CD4-positive, alpha-beta memory T cell (primary cell): ENCODE measurements around the gene SLC25A25. TPM values are rescaled to one million over a fixed set of nuclear protein-coding genes. Genes with fewer than 3 reads are reported as not detected.

Experiments used
- CTCF ChIA-PET: fragments of 350-600 bp; sonication (Branson Sonifier 250); formaldehyde crosslinking; loops from one replicate; lab custom pipeline; 2021; ENCODE audit warnings: inconsistent platforms; ENCODE audit not compliant: partially characterized antibody; lab: Charles Lee
- POLR2A ChIA-PET: fragments of 350-600 bp; sonication (Branson Sonifier 250); formaldehyde crosslinking; loops from one replicate; lab custom pipeline; 2021; ENCODE audit not compliant: partially characterized antibody; lab: Charles Lee
- DNase-seq, 5 donors: peaks; one replicate each; pipeline versions ENCODE4 v3.0.0 to v3.0.0-alpha.2; 2020 to 2022; ENCODE audit warnings: mixed read lengths in 1 of 5
- H3K27ac ChIP-seq: one replicate; pipeline ENCODE4 v1.7.0; 2013; ENCODE audit warnings: low read depth, low read length
- H3K27me3 ChIP-seq: 2 replicates; pipeline ENCODE4 v1.7.0; 2013; ENCODE audit warnings: mild to moderate bottlenecking, low read length, moderate library complexity; ENCODE audit not compliant: insufficient read depth
- H3K36me3 ChIP-seq: 2 replicates; pipeline ENCODE4 v1.7.0; 2013; ENCODE audit warnings: mild to moderate bottlenecking, low read length, moderate library complexity; ENCODE audit not compliant: insufficient read depth
- H3K4me1 ChIP-seq: 2 replicates; pipeline ENCODE4 v1.7.0; 2013; ENCODE audit warnings: mild to moderate bottlenecking, low read length, moderate library complexity; ENCODE audit not compliant: insufficient read depth
- H3K4me3 ChIP-seq, 2 donors: one replicate each; pipeline ENCODE4 v1.7.0; 2013; ENCODE audit warnings: low read length in 2 of 2, mild to moderate bottlenecking in 1 of 2
- H3K9me3 ChIP-seq, 2 donors: one replicate each; pipeline ENCODE4 v1.7.0; 2013; ENCODE audit warnings: low read length in 2 of 2, control low read depth in 1 of 2; ENCODE audit not compliant: control insufficient read depth in 1 of 2
- H3K27ac Mint-ChIP-seq, 7 donors: one replicate each; pipeline ENCODE4 v1.8.0; 2020 to 2021; ENCODE audit warnings: mixed read lengths in 7 of 7, mild to moderate bottlenecking in 6 of 7, inconsistent platforms in 3 of 7, moderate library complexity in 3 of 7
- H3K27me3 Mint-ChIP-seq, 2 donors: one replicate each; pipeline ENCODE4 v1.8.0; 2020 to 2021; ENCODE audit warnings: mixed read lengths in 2 of 2
- H3K36me3 Mint-ChIP-seq, 2 donors: one replicate each; pipeline ENCODE4 v1.8.0; 2020 to 2021; ENCODE audit warnings: mixed read lengths in 2 of 2, inconsistent platforms in 1 of 2, mild to moderate bottlenecking in 1 of 2
- H3K4me1 Mint-ChIP-seq, 4 donors: one replicate each; pipeline ENCODE4 v1.8.0; 2020 to 2021; ENCODE audit warnings: mixed read lengths in 4 of 4, mild to moderate bottlenecking in 1 of 4
- H3K4me3 Mint-ChIP-seq, 8 donors: one replicate each; pipeline ENCODE4 v1.8.0; 2020 to 2021; ENCODE audit warnings: mixed read lengths in 8 of 8, mild to moderate bottlenecking in 7 of 8, moderate library complexity in 6 of 8, inconsistent platforms in 3 of 8
- H3K9me3 Mint-ChIP-seq, 8 donors: one replicate each; pipeline ENCODE4 v1.8.0; 2020 to 2021; ENCODE audit warnings: mixed read lengths in 8 of 8, mild to moderate bottlenecking in 5 of 8, inconsistent platforms in 3 of 8, moderate library complexity in 1 of 8
- intact Hi-C: fragments of 100-400 bp; cut with micrococcal nuclease; formaldehyde crosslinking; loops from one replicate; pipeline ENCODE4 v1.15.1; 2023
- polyA plus RNA-seq, 2 donors: library from polyadenylated mRNA; unstranded; fragments of 300-500 nt; fragmentation: Illumina TruSeq; gene quantifications; one replicate each; pipeline ENCODE4 v1.2.3, GENCODE V29; 2021
- total RNA-seq, 2 experiments: library from RNA; stranded (reverse); gene quantifications; one replicate each; pipeline ENCODE4 v1.2.3, GENCODE V29; 2021

The SLC25A25 gene
- total and polyA plus RNA-seq, 4 experiments from 2014 or later = 13.4 to 26.9 (median 19.8) TPM

DNA sequence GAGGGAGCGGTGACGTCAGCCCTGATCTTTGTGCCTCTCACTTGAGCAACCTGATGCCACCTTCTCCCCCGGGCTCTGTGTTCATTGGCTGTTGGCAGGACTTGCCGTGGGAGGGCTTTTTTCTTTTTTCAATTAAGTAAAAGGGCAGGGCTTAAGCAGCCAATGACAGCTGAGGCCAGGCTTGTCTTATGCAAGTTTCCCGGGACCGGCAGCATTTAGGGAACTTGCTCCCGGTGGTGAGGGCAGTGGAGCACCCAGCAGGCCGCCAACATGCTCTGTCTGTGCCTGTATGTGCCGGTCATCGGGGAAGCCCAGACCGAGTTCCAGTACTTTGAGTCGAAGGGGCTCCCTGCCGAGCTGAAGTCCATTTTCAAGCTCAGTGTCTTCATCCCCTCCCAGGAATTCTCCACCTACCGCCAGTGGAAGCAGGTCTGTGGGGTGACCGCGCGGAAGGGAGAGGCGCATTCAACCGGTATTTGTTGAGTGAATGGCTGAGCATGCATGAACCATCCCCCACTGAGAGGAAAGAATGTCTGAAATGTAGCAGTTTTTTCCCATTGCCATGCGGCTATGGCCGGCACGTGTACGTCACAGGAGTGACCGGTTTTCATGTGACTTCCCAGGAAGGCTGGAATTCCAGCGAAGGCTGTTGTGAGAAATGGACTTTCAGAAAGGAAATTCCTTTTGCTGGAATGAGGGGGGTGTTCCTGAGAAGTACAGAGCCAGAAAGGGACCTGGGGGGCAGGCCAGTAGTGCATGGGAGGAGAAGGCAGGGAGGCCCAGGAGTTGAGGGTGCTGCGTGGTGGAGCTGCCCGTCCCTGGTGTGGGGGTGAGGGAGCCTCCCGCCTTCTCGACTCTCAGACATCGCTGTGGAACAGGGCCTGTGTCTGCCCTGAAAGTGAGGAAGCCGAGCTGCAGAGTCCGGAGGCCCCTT is 30.5 kb downstream of the SLC25A25 start:
- Mint-ChIP-seq H3K4me3 (peak overlapping the region in 6 of 8 donors; percentile 17 to 49 (median 28)), H3K9me3 (peaks cover 0 to 4% (median 0%) of the 10 kb centered on the region in 8 donors), H3K4me1 (peaks cover 26 to 88% (median 55%) of the 10 kb centered on the region in 4 donors), H3K36me3 (peaks cover 18 to 46% of the 10 kb centered on the region in 2 donors), H3K27ac (peak overlapping the region; percentile 51 to 82 (median 75)), H3K27me3 (no peaks in the 10 kb centered on the region)
- POLR2A ChIA-PET = interaction anchor here (0.6 to 1.6 kb wide), 5 partner anchors 13 to 32 kb away, joined by 3 to 5 read pairs (median 3); partner anchors contain the start of gene NAIF1
- Histone ChIP-seq H3K27ac (peak overlapping the region; percentile 13), H3K9me3 (no peaks in the 10 kb centered on the region), H3K36me3 (peaks cover 36% of the 10 kb centered on the region), H3K4me3 (no peak overlapping the region), H3K27me3 (no peaks in the 10 kb centered on the region), H3K4me1 (peaks cover 79% of the 10 kb centered on the region)
- CTCF ChIA-PET = interaction anchor here (1.1 to 1.6 kb wide), 4 partner anchors 9 to 63 kb away, joined by 3 to 4 read pairs (median 3); no protein-coding TSS in a partner anchor
- intact Hi-C loops = no loop called here
- peak in 4 of 5 donors; percentile 22 to 76 (median 40) for DNase-seq

DNA sequence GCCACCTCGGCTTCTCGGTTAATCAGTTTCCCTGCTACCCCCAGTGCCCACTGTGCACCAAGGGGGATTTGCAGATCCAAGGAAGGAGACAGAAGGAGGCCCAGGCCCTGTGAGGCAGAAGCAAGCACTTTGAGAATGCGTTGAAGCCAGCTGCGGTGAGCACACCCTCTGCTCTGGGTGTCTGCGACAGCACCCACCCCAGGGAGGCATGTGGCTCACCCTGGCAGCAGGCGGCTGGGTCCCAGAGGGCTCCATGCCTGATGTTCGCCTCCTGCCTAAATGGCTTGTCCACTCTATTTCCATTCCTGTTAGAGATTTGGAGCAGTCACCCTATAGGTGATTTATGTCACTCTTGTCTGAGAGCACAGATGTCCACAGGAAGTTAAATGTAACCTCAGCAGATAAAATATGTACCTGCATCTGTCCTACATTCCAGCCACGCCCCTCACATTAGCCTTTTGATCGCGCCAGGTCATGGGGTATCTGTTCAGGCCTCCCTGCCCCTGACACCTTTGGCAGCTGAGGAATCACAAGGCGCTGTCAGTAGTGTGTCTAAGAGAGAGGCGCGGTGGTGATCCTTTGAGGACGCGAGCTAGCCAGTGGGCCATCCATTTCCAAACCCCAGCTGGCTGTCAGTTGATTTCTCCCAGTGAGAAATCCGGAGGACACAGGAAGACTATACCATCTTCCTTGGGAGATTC is 31.3 kb downstream of the SLC25A25 start:
- H3K9me3 ChIP-seq = no peaks in the 10 kb centered on the region
- no peak overlapping the region for H3K4me3 ChIP-seq
- H3K4me1 Mint-ChIP-seq = peaks cover 23 to 82% (median 50%) of the 10 kb centered on the region in 4 donors
- H3K27ac Mint-ChIP-seq = peak overlapping the region in 6 of 7 donors; percentile 38 to 81 (median 70)
- ChIA-PET CTCF (interaction anchor here (0.7 to 1.7 kb wide), 2 partner anchors 18 to 144 kb away, joined by 4 to 9 read pairs; no protein-coding TSS in a partner anchor), POLR2A (interaction anchor here (0.9 to 1.6 kb wide), 2 partner anchors 12 to 27 kb away, joined by 3 to 5 read pairs; no protein-coding TSS in a partner anchor)
- no peaks in the 10 kb centered on the region for H3K27me3 Mint-ChIP-seq
- peaks cover 44% of the 10 kb centered on the region for H3K36me3 ChIP-seq
- peak overlapping the region in 1 of 8 donors; percentile 41 for H3K4me3 Mint-ChIP-seq
- no peak overlapping the region for H3K27ac ChIP-seq
- DNase-seq = no peak
- intact Hi-C loops = no loop called here
- H3K4me1 ChIP-seq = peaks cover 76% of the 10 kb centered on the region
- peaks cover 0 to 4% (median 0%) of the 10 kb centered on the region in 8 donors for H3K9me3 Mint-ChIP-seq
- no peaks in the 10 kb centered on the region for H3K27me3 ChIP-seq
- H3K36me3 Mint-ChIP-seq = peaks cover 19 to 49% of the 10 kb centered on the region in 2 donors

DNA sequence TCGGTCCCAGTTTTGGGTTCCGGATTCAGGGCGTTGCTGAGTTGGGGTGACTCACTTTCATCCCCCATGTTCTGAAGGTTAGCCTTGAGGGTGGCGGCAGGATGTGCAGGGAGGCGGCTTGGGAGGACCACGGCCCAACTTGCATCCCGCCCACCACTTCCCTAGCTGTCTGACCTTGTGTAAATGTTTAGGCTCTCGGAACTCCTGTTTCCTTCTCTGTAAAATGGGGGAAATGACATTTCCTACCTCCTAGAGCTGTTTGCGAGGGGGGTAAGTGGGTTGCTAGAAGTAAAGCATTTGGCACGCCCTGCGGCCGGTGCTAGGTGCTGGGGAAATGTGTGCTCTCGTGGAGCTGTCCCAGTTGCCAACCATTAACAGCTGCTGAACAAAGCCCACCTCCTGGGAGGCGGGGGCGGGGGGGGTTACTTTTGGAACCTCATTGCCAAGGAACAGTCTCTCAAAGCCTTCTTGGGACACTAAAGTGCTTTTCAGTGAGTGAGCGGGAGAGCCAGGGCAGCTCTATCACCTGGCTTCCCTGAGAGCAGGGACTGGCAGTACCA is 32.0 kb downstream of the SLC25A25 start:
- Mint-ChIP-seq H3K4me3 (no peak overlapping the region), H3K36me3 (peaks cover 21 to 47% of the 10 kb centered on the region in 2 donors), H3K4me1 (peaks cover 19 to 76% (median 45%) of the 10 kb centered on the region in 4 donors), H3K27me3 (no peaks in the 10 kb centered on the region), H3K27ac (peak overlapping the region; percentile 48 to 81 (median 77)), H3K9me3 (peaks cover 0 to 4% (median 0%) of the 10 kb centered on the region in 8 donors)
- Histone ChIP-seq H3K27ac (no peak overlapping the region), H3K27me3 (no peaks in the 10 kb centered on the region), H3K36me3 (peaks cover 45% of the 10 kb centered on the region), H3K4me3 (no peak overlapping the region), H3K4me1 (peaks cover 70% of the 10 kb centered on the region), H3K9me3 (no peaks in the 10 kb centered on the region)
- intact Hi-C loops = no loop called here
- DNase-seq = no peak
- CTCF ChIA-PET = interaction anchor here (0.5 to 1.7 kb wide), 3 partner anchors 17 to 145 kb away, joined by 3 to 9 read pairs (median 4); no protein-coding TSS in a partner anchor
- POLR2A ChIA-PET = interaction anchor here (0.9 to 1.6 kb wide), 3 partner anchors 13 to 33 kb away, joined by 3 to 5 read pairs (median 3); partner anchors contain the start of gene NAIF1

DNA sequence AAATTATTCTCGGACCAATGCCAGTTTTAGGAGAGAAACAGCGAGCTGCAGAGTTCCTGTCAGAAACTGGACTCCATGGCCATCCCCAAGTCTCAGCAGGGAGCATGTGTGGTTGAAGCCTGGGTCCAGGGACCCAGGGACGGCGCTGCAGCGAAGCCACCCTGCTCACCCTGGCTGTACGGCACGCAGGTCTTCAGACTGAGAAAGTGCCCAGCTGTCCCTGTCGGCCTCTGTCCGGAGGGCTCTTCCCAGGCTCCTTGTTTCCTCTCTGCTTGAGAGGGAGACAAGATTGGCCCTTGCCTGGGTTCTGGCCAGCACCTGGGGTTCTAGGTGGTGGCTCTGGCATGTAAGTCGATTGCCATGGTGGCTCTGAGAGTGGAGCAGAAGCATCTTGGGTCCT is 32.5 kb downstream of the SLC25A25 start:
- Mint-ChIP-seq H3K36me3 (peaks cover 21 to 47% of the 10 kb centered on the region in 2 donors), H3K4me1 (peaks cover 19 to 70% (median 45%) of the 10 kb centered on the region in 4 donors), H3K9me3 (peaks cover 0 to 4% (median 0%) of the 10 kb centered on the region in 8 donors), H3K4me3 (no peak overlapping the region), H3K27me3 (no peaks in the 10 kb centered on the region), H3K27ac (peak overlapping the region; percentile 48 to 89 (median 75))
- H3K27me3 ChIP-seq = no peaks in the 10 kb centered on the region
- no peak overlapping the region for H3K27ac ChIP-seq
- POLR2A ChIA-PET = interaction anchor here (0.9 to 1.6 kb wide), 3 partner anchors 13 to 33 kb away, joined by 3 to 5 read pairs (median 3); partner anchors contain the start of gene NAIF1
- intact Hi-C loops = no loop called here
- no peak for DNase-seq
- peaks cover 45% of the 10 kb centered on the region for H3K36me3 ChIP-seq
- peaks cover 67% of the 10 kb centered on the region for H3K4me1 ChIP-seq
- H3K4me3 ChIP-seq = no peak overlapping the region
- CTCF ChIA-PET = interaction anchor here (0.5 to 1.7 kb wide), 3 partner anchors 16 to 65 kb away, joined by 3 to 9 read pairs (median 3); no protein-coding TSS in a partner anchor
- no peaks in the 10 kb centered on the region for H3K9me3 ChIP-seq

DNA sequence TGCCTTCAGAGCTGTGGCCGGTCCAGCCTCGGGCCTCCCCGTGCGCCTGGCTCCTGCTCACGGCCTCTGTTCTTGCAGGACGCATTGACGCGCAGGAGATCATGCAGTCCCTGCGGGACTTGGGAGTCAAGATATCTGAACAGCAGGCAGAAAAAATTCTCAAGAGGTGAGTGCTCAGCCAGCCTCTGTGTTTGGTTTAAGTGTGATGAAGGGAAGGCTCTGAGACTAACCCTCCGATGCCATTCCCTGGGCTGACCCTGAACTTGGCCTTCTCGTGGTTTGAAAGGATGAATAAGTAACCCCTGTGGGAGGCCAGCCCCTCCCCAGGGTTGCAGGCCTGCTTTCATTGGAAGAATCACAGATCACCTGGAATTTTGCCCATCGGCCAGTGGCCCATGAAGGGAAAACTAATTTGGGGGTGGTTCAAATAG is 33.2 kb downstream of the SLC25A25 start:
- no peaks in the 10 kb centered on the region for H3K27me3 Mint-ChIP-seq
- DNase-seq = no peak
- peaks cover 19 to 70% (median 45%) of the 10 kb centered on the region in 4 donors for H3K4me1 Mint-ChIP-seq
- no peak overlapping the region for H3K4me3 Mint-ChIP-seq
- peaks cover 66% of the 10 kb centered on the region for H3K4me1 ChIP-seq
- H3K27ac Mint-ChIP-seq = peak overlapping the region in 4 of 7 donors; percentile 29 to 89 (median 77)
- CTCF ChIA-PET = interaction anchor here (1.5 to 4.0 kb wide), 2 partner anchors 14 to 66 kb away, joined by 3 to 13 read pairs; no protein-coding TSS in a partner anchor
- H3K36me3 ChIP-seq = peaks cover 52% of the 10 kb centered on the region
- H3K27me3 ChIP-seq = no peaks in the 10 kb centered on the region
- H3K9me3 ChIP-seq = no peaks in the 10 kb centered on the region
- no peak overlapping the region for H3K27ac ChIP-seq
- peaks cover 0 to 4% (median 0%) of the 10 kb centered on the region in 8 donors for H3K9me3 Mint-ChIP-seq
- H3K36me3 Mint-ChIP-seq = peaks cover 21 to 49% of the 10 kb centered on the region in 2 donors
- H3K4me3 ChIP-seq = no peak overlapping the region
- intact Hi-C loops = no loop called here
- POLR2A ChIA-PET = interaction anchor here (1.4 kb wide), 1 partner anchor 34 kb away, joined by 3 read pairs; the partner anchor contains the start of gene NAIF1

DNA sequence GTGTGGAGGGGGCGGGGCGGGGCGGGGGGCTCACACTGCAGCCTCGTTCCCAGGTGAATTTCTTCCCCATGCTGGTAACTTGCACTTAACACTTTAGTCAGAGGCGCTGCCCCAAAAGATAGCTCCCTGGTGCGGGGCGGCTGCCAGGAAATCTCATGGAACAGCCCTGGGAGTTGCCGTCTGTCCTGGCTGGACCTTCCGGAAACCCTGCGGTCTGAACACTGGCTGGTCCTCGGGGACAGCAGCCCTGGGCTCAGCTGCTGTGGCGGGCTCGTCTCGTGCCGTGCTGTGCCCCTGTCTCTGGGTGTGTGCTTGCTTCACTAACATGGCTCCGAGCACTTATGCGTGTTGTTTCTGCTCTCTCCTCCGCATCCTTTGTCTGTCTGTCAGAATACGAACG is 33.7 kb downstream of the SLC25A25 start:
- H3K36me3 ChIP-seq = peaks cover 57% of the 10 kb centered on the region
- no peak for DNase-seq
- Mint-ChIP-seq H3K4me3 (no peak overlapping the region), H3K9me3 (peaks cover 0 to 4% (median 0%) of the 10 kb centered on the region in 8 donors), H3K4me1 (peaks cover 18 to 70% (median 43%) of the 10 kb centered on the region in 4 donors), H3K27me3 (no peaks in the 10 kb centered on the region), H3K36me3 (peaks cover 25 to 53% of the 10 kb centered on the region in 2 donors), H3K27ac (peak overlapping the region in 4 of 7 donors; percentile 17 to 88 (median 78))
- intact Hi-C loops = no loop called here
- peaks cover 61% of the 10 kb centered on the region for H3K4me1 ChIP-seq
- no peak overlapping the region for H3K27ac ChIP-seq
- POLR2A ChIA-PET = no interaction called here
- H3K4me3 ChIP-seq = no peak overlapping the region
- H3K27me3 ChIP-seq = no peaks in the 10 kb centered on the region
- H3K9me3 ChIP-seq = no peaks in the 10 kb centered on the region
- CTCF ChIA-PET = interaction anchor here (1.5 to 4.0 kb wide), 3 partner anchors 14 to 66 kb away, joined by 3 to 13 read pairs (median 5); no protein-coding TSS in a partner anchor
